Measurements from ENCODE around the gene PTCH2.

Gene PTCH2

GRCh38 chr1:44862829-44863401 lies 19.9 kb upstream of the PTCH2 start:
- H3K4me1 ChIP-seq (ENCODE audit: insufficient read depth, low read length, severe bottlenecking): no peaks in the 10 kb centered on the region
- no peak overlapping the region for H3K27ac ChIP-seq (ENCODE audit: low read depth, low read length, poor library complexity, severe bottlenecking)
- no peak overlapping the region for H2AFZ ChIP-seq (ENCODE audit: low read length)
- no peaks in the 10 kb centered on the region for H3F3A ChIP-seq (ENCODE audit: insufficient read depth, low read length)
- H3K9me2 ChIP-seq (ENCODE audit: low read depth, low read length): no peaks in the 10 kb centered on the region
- no peak overlapping the region for H3K4me3 ChIP-seq (ENCODE audit: low read depth, low read length, poor library complexity, severe bottlenecking)
- H3K9me3 ChIP-seq (ENCODE audit: low read length): no peaks in the 10 kb centered on the region
- TF ChIP-seq CTCF (IDR thresholded peaks at IDR 0.05; ENCODE audit: low read length): no peak
- no peak for TF ChIP-seq EZH2 (IDR thresholded peaks at IDR 0.05; ENCODE audit: borderline replicate concordance, low read length)
- no peaks in the 10 kb centered on the region for H4K20me1 ChIP-seq (ENCODE audit: insufficient read depth, low read length)
- no peak overlapping the region for H3K9ac ChIP-seq (ENCODE audit: low read length)
- H3K36me3 ChIP-seq (ENCODE audit: insufficient read depth, low read length): peaks cover 18% of the 10 kb centered on the region
- no peaks in the 10 kb centered on the region for H3K27me3 ChIP-seq (ENCODE audit: insufficient read depth, low read length)
- no peak overlapping the region for H3K4me2 ChIP-seq (ENCODE audit: low read length)
- no peaks in the 10 kb centered on the region for H3K79me2 ChIP-seq (ENCODE audit: insufficient read depth, low read length)

- Histone ChIP-seq H3K27me3 (ENCODE audit: insufficient read depth, low read length) (no peaks in the 10 kb centered on the region), H3K9ac (ENCODE audit: low read length) (no peak overlapping the region), H3K4me3 (ENCODE audit: low read depth, low read length, poor library complexity, severe bottlenecking) (no peak overlapping the region), H3K9me3 (ENCODE audit: low read length) (no peaks in the 10 kb centered on the region), H4K20me1 (ENCODE audit: insufficient read depth, low read length) (no peaks in the 10 kb centered on the region), H3K4me1 (ENCODE audit: insufficient read depth, low read length, severe bottlenecking) (no peaks in the 10 kb centered on the region), H3K79me2 (ENCODE audit: insufficient read depth, low read length) (no peaks in the 10 kb centered on the region), H3K27ac (ENCODE audit: low read depth, low read length, poor library complexity, severe bottlenecking) (no peak overlapping the region), H3F3A (ENCODE audit: insufficient read depth, low read length) (no peaks in the 10 kb centered on the region), H3K9me2 (ENCODE audit: low read depth, low read length) (no peaks in the 10 kb centered on the region), H2AFZ (ENCODE audit: low read length) (no peak overlapping the region), H3K36me3 (ENCODE audit: insufficient read depth, low read length) (peaks cover 11% of the 10 kb centered on the region), H3K4me2 (ENCODE audit: low read length) (no peak overlapping the region)
- no peak for TF ChIP-seq EZH2 (IDR thresholded peaks at IDR 0.05; ENCODE audit: borderline replicate concordance, low read length)
- no peak for TF ChIP-seq CTCF (IDR thresholded peaks at IDR 0.05; ENCODE audit: low read length)
These were observed 17.9 kb upstream of the PTCH2 start for GRCh38 chr1:44860891-44861425.

GRCh38 chr1:44860331-44860730 lies 17.3 kb upstream of the PTCH2 start:
- TF ChIP-seq CTCF (IDR thresholded peaks at IDR 0.05; ENCODE audit: low read length): no peak
- TF ChIP-seq EZH2 (IDR thresholded peaks at IDR 0.05; ENCODE audit: borderline replicate concordance, low read length): no peak
- Histone ChIP-seq H3F3A (ENCODE audit: insufficient read depth, low read length) (no peaks in the 10 kb centered on the region), H4K20me1 (ENCODE audit: insufficient read depth, low read length) (no peaks in the 10 kb centered on the region), H3K9ac (ENCODE audit: low read length) (no peak overlapping the region), H3K9me2 (ENCODE audit: low read depth, low read length) (no peaks in the 10 kb centered on the region), H3K36me3 (ENCODE audit: insufficient read depth, low read length) (peaks cover 14% of the 10 kb centered on the region), H3K4me1 (ENCODE audit: insufficient read depth, low read length, severe bottlenecking) (no peaks in the 10 kb centered on the region), H3K4me2 (ENCODE audit: low read length) (no peak overlapping the region), H3K79me2 (ENCODE audit: insufficient read depth, low read length) (no peaks in the 10 kb centered on the region), H3K27me3 (ENCODE audit: insufficient read depth, low read length) (no peaks in the 10 kb centered on the region), H2AFZ (ENCODE audit: low read length) (no peak overlapping the region), H3K4me3 (ENCODE audit: low read depth, low read length, poor library complexity, severe bottlenecking) (no peak overlapping the region), H3K9me3 (ENCODE audit: low read length) (no peaks in the 10 kb centered on the region), H3K27ac (ENCODE audit: low read depth, low read length, poor library complexity, severe bottlenecking) (no peak overlapping the region)
